ENCODE data around the gene SHC3. TPM values are rescaled to one million over a fixed set of nuclear protein-coding genes. Genes with fewer than 3 reads are reported as not detected.

The SHC3 gene
- polyA plus RNA-seq, 5 donors: 11.1 to 14.9 (median 13.5) TPM

DNA sequence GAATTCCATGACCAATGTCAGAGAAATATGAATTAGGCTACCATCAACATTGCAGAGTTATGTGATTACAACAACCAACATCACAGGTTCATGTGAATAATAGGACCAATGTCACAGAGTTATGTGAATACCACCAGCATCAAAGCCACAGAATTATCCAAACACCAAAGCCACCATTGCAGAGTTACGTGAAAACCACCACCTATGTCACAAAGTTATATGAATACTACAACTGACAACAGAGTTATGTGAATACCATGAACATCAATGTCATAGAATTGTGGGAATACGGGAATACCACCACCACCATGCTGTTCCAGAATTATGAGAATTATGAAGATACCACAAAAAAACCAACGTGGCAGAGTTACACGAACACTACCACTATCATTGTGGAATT is 64.8 kb downstream of the SHC3 start:
- DNase-seq: no peak

DNA sequence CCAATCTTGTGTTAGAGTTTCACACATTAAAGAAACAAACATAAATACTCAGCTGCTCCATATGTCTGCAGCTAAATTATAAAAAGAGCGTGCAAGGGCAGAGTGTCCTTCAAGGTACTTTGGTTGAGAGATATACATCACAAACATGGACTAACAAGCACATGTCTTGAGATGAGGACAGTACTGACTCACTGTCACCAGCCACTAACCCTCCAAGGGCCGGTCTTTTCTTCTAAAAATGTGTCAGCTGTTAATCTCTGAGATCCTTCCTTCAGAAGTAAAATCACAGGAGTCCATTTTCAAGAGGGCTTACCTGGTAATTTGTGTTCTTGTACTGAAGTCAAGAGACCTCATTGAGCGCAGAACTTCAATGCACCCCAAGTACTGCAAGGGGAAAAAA is 66.4 kb downstream of the SHC3 start:
- no peak for DNase-seq

DNA sequence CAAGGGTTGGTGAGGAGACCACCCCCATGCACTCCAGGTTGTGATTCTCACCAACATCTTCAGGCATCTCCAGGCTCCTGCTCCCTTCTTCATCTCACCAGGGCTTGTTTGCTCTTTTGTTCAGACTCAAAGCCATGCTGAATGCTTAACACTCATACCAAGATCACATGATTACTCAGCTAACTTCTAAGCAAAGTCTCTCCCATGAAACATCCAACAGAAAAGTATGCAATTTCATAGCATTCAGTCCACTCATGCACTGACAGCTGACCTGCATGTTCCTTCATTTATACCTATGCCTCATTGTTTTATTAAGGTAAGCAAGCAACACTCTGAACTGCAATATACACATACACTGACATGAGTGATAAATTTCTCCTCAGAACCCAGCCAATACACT is 69.0 kb downstream of the SHC3 start:
- DNase-seq: no peak

DNA sequence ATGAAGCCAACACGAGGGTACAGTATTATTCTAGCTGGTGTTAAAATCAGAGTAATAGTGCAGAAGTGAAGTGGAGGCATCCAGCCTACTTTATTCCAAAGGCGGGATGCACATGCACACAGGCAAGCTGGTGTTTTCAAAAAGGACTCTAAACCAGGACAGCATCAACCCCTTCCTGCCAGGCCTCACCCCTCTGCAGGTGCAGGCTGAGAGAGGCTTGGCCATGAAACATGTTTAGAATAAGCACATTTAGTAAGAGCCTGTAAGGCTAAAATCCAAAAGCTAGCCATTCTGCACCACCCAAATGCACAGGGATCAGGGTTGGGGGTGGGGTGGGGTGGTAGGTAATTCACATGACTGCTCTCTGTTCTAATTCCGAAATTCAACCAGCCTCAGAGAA is 71.2 kb downstream of the SHC3 start:
- no peak for DNase-seq

DNA sequence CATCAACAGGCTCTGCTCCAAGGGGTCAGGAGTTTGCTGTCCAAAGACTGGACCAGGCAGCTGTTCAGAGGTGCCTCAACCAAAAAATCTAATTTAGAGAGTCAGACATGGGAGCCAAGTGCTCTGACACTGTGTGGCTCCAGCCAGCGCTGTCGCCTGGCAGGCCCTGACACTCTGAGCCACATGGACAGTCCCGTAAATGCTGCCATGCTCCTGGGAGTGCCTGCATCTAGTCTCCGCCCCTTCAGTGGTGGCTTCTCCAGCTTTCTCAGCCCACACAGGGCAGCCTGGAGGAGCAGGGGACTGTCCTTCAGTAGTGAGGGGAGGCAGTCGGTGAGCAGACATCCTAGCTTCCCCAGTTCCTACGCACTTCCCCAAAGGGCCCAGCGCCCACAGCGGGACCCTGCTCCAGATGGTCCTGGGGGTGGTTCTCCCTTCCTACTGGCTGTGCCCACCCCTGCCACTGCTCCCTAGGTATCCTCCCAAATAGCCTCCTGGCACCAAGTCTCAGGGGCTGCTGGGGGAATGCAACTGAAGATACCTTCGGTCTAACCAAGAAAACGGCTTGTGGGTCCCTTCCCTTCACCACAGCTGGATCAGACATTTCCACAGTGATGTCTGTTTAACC is 72.3 kb downstream of the SHC3 start:
- DNase-seq: no peak

DNA sequence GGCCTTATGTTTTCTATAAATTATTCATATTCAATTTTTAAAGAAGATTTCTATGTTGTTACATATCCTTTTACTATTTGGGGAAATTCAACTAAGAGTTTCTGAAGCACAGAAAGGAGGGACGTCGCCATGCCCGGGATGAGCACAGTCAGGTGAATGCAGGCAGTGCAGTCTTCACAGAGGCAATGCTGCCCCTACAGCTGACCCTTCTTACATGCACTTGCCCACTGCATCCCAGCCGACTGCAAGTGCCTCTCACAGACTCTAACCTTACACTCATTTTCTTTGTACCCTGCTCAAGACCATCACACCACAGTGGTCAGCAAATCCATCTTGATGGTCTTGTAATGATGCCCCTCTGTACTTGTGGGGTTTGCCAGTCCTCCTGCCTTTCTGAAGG is 73.8 kb downstream of the SHC3 start:
- DNase-seq: no peak

DNA sequence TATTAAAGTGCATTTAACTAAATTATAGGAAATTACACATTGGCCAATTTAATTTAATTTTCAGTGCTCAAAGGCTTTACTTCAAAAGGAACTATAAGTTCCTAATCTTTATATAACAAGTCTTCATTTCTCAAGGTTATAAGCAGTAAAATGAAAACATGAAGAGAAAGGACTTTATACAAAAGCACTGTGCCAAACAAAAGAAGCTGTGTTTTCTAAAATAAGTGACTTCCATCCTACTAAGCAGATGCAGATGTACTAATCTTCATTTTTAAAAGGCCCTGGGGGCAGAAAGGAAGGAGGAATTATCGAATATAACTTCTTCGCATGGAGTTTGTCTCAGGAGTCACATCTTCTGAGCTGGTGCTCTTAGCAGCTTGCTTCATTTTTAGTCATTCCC is 81.4 kb downstream of the SHC3 start:
- no peak for DNase-seq

DNA sequence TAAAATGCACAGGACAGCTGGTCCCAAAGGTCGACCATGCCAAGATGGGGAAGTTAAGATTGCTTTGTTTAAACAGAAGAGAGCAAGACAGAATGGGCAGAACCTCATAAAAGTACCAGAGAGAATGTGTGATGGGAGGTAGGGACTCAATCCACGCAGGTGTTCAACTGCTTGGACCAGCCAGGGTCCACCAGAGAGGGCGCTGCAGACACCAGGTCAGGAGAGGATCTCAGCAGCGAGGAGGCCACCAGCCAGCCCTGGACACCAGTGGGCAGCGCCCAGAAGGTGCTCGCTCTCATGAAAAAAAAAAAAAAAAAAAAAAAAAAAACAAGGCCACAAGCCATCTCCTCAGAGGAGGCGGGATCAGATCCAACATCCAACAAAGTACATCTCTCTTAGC is 81.8 kb downstream of the SHC3 start:
- DNase-seq: no peak

DNA sequence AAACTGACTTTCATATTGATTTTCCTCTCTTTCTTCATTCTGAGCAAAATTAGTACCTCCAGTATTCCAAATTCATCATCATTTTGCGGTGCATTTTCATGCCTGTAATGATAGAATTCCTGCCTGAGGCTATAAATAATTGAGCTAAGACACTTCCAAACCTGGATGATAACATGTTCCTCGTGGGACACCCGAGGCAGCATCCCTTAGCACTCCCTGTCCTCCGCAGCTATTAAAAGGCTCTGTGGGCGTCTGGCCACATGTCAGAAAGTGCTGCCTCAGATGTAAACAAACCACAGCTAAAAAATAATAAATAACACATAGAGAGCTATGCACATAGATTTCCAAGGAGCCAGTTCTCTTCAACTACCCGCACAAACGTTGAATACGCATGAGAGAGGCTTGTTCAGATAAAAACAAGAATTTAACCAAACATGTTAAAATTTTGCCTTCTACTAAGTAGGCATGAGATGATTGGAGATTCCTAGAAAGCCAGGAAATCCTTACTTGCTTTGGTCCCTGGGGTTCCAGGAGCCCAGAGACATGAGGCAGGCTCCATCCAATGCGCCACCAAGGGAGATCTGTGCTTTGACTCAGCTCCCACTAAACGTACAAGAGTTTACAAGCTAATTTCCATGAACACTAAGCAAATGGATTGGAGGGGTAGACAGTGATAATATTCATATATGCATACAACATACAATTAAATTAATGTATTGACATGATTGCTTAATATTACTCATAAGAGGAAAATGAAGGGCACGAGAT is 82.7 kb downstream of the SHC3 start:
- DNase-seq: no peak

DNA sequence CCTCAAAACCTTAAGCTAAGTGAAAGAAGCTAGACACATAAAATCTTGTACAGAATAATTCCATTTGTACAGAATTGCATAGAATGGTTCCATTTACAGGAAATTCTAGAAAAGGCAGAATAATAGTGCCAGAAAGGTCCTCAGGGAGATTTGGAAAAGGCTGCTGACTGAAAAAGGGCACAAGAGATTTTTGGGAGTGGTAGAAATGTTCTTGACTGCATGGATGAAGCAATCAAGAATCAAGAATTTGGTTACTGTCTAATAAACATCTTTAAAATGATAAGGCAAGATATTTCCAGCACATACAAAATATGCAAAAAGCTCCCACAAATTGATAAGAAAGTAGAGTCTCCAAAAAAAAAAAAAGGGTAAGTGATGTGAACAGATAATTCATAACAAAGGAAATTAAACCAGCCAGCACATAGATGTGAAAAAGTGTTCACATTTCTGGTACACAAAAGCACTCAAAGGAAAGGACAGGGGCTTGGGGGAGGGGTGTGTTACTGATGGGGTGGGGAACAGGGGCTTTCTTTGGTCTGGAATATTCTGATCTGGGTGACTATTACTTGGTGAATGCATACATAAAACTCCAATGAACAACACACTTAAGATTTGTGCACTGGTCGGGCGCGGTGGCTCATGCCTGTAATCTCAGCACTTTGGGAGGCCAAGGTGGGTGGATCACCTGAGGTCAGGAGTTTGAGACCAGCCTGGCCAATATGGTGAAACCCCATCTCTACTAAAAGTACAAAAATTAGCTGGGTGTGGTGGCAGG is 85.2 kb downstream of the SHC3 start:
- no peak for DNase-seq

DNA sequence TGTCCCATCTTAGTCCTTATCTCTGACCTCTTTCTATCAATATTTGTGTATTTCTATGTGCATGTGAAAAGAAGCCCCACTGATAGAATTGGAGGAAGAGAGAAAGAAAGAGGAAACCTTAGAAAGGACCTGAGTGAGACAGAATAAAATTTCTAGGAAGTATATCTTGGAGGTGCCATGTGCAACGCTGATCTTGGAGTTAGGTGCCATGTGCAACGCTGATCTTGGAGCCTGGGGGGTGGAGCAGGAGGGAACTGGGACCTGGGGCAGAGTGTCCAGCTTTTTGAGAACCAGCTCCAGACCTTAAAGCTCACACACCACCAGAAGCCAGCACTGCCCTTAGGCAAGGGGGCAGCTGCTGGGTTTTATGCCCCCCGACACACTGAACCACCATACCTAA is 89.4 kb downstream of the SHC3 start:
- no peak for DNase-seq

DNA sequence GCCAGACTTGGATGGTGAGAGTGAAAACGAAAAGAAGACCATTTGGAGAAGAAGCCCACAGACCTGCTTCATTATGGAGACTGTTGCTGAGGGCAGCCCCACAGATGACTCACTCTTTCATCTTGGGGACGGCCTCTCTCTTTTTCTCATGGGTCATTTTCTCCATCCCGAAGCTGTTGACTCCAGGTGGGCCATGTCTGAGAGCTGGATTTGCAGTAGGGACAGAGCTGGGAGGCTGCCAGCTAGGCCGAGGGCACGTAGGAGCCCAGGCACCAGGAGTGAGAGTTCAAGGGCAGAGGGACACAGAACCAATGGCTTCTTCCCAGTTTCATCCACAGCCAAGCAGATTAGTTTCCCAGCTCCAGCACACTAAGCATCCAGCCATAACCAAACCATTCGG is 95.0 kb downstream of the SHC3 start:
- no peak for DNase-seq

DNA sequence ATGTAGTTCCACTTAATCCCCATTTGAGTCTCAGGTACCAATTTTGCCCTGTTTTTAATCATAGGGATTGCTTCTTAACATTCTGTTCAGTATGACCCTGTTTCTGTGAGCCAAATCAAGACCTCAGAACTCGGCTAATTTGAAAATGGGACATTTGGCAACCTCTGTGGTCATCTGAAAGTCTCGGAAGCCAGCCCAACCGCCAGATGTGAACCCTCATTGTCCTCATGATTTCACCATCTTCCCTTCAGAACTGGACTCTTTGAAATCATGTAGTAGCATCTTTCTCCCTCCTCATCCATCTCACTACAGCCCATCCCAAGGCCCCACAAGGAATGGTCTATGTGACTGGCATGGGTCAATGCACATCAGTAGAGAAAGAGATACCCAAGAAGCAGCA is 98.4 kb downstream of the SHC3 start:
- DNase-seq: peak; percentile 81 to 85

DNA sequence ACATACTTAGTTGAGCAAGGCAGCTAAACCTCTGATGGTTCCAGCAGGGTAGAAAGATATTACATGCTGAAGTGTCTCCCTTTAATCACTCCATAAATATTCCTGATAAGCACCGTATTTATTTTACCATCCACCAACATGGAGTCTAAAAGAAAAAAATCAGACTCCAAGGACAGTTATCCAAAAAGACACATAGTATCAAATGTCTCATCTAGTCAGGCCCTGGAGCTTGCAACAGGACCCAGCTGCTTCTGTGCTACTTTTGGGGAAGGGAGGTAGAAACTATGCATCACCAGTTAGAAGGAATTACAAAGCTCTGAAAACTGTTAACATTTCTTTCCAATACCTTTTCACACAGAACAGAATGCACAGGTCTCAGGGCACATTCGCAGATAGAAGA is 99.2 kb downstream of the SHC3 start:
- peak; percentile 56 to 63 for DNase-seq

DNA sequence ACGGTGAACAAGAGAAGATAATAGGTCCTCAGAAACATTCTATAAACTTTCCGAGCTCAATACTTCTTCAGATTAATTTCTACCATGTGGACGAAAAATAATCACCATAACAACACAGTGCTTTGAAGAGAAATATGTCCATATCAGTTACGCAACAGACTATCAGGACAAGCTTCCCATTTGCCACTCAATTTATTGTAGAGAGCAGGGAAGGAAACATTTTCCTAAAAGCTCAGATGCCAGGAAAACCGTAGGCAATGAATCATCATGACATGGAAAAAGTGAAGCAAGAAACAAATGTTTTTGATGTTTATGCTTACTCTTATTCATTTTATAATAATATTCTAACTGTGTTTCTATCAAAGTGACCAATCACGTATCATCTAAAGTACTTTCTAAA is 99.8 kb downstream of the SHC3 start:
- DNase-seq: peak; percentile 76 to 86

DNA sequence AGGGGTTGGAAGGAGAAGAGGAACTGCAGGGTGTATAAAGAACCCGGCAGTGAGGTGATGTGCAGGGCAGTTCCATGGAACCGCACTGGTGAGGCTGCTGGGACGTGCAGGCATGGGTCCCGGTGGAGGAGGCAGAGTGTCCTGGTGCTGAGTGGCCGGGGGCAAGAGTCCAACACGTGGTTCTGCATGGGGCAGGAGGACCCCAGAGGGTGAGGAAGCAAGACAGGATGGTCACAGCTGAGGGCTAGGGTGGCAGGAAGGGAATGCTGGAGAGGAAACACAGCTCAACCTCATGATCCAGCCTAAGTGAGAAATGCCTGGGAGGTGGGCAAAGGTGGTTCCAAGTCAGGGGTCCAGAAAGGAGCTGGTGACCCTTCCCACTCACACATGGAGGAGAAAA is 100.2 kb downstream of the SHC3 start:
- no peak for DNase-seq

DNA sequence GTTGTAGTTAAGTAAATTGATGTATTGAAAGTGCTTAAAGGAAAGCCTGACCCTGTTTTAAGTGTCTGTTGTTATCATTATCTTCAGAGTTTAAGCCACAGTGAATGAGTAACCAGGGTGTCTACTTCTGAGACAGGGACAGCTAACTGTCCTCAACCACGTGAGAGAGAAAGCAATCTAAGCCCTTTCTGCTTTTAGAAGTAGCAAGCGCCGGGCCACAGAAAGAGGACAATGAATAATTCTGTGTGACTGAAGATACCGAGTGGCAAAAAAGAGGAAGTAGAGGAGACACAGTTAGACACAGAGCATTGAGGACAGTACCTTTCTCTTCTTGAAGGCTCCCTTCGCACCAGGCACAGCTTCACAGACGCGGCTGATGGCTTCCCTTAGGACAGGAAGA is 101.1 kb downstream of the SHC3 start:
- DNase-seq: no peak

DNA sequence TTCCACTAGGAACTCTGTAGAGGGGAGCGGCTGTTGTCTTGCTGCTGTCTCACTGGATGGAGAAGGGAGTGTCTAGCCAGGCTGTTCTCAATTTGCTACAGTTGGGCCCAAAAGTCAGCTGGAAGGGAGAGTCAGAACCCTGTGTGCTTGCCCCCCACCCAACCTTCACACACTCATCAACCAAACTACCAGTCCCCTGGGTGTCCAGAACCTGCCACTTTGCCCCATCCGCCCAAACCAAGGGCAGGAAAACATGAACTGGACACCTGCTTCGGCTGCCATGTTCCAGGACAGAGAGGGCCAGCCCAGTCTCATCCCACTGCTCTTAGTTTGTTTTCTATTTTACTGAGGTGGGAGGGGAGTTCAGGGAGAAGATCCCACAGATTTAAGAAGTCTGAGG is 105.2 kb downstream of the SHC3 start:
- DNase-seq: no peak

DNA sequence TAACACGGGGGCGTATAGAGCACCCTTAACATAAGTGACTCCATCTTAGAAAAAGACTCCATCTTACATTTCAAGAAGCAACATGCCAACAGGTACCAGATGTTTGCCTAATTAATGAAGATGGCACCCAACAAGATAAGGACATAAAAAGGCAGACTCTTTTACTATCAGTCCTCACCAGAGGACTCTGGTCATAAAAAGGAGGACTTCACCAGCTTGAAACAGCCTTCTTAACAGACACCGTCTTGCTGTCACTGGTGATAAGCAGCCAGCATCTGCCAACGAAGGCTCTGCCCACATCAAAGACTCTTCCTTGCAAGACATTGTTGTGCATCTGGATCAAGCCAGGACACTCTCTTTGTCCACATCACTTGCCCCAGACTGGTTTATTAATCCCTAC is 107.0 kb downstream of the SHC3 start:
- no peak for DNase-seq

DNA sequence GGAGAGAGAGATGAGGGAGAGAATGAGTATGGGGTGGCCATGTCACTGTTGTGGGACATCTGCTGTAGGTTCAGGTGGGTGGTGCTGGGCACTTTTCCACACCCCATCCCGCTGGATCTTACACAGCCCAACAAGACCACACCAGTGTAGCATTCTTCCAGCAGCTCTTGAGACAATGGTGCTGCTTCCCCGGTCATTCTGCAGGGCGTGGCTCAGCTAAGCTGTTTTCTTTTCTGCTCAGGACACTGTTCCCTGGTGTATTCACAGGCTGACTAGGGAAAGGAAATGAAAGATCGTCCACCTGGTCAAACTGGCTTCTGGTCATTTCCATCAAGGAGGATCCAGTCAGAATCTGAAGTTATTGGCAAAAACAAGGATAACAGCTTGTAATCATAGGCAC is 111.8 kb downstream of the SHC3 start:
- DNase-seq: no peak

DNA sequence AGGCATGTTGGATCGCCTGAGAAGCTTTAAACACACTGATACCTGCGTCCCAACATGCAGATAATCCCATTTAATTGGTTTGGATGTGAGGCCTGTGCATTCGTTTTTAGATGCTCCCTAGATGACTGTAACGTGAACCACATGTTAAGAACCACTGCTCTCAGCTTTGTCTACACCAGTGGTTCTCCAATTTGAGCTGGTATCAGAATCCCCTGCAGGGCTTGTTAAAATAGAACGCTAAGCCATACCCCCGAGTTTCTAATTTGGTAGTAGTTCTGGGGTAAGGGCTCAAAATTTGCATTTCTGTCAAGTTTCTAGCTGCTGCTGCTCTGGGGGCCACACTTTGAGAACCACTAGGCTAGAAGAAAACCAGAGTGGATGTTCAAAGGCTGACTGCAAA is 112.7 kb downstream of the SHC3 start:
- no peak for DNase-seq

DNA sequence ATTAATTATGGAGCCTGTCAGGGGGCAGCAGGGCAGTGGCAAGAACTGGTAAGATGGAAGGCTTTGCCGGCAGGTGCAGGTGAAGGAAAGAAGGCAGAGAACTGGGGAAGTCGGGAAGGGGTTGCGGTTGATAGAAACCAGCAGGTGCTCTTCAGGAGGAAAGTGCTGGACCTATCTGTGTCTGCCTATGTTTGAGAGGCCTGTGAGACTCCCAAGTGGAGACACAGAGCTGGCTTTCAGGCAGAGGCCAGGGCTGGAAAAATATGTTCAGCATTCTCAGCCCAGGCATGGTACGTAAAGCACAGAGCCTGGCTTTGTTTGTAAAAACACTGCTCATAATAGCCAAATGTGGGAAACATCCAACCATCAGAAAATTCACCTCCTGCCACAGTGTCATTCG is 117.8 kb downstream of the SHC3 start:
- no peak for DNase-seq

DNA sequence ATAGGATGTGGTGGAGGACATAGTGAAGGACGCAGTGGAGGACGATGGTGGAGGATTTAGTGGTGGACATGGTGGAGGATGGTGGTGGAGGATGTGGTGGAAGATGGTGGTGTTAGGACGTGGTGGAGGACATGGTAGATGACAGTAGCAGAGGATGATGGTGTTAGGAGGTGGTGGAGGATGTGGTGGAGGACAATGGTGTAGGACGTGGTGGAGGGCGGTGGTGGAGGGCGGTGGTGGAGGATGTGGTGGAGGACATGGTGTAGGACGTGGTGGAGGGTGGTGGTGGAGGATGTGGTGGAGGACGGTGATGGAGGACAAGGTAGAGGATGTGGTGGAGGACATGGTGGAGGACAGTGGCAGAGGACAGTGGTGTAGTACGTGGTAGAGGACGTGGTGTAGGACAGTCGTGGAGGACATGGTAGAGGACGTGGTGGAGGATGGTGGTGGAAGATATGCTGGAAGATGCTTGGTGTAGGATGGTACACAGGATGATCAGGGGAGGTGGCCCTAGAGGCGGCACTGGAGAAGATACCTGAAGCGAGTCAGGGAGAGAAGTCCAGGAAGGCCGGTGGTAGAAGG is 118.6 kb downstream of the SHC3 start:
- no peak for DNase-seq
